T follicular helper cell (primary cell): ENCODE measurements around the gene JARID2.

Experiments
- DNase-seq: peaks from one replicate; pipeline ENCODE4 v3.0.0-alpha.2; 2020; ENCODE audit warnings: low read depth

JARID2 gene

GRCh38 chr6:15462717-15463525, 217.1 kb downstream of the JARID2 start:
- no peak for DNase-seq

GRCh38 chr6:15464211-15464725, 218.4 kb downstream of the JARID2 start:
- DNase-seq, result peak; percentile 49

GRCh38 chr6:15465212-15465611, 219.3 kb downstream of the JARID2 start:
- no peak for DNase-seq

GRCh38 chr6:15470746-15471145, 224.9 kb downstream of the JARID2 start:
- DNase-seq, result no peak

GRCh38 chr6:15472621-15473020, 226.8 kb downstream of the JARID2 start:
- no peak for DNase-seq

- no peak for DNase-seq
Measured at GRCh38 chr6:15473174-15473573, 227.3 kb downstream of the JARID2 start.

GRCh38 chr6:15473741-15474161, 227.9 kb downstream of the JARID2 start:
- no peak for DNase-seq

- DNase-seq, result no peak
Measured at GRCh38 chr6:15474196-15474595, 228.3 kb downstream of the JARID2 start.

- DNase-seq, result no peak
Measured at GRCh38 chr6:15475261-15475660, 229.4 kb downstream of the JARID2 start.

- DNase-seq, result no peak
Measured at GRCh38 chr6:15475872-15476271, 230.0 kb downstream of the JARID2 start.

GRCh38 chr6:15476631-15477380, 230.9 kb downstream of the JARID2 start:
- no peak for DNase-seq

GRCh38 chr6:15477746-15478145, 231.9 kb downstream of the JARID2 start:
- DNase-seq, result no peak

- no peak for DNase-seq
Measured at GRCh38 chr6:15479761-15480160, 233.9 kb downstream of the JARID2 start.

GRCh38 chr6:15480525-15480924, 234.7 kb downstream of the JARID2 start:
- no peak for DNase-seq

GRCh38 chr6:15481390-15482291, 235.8 kb downstream of the JARID2 start:
- DNase-seq, result no peak

- DNase-seq, result no peak
Measured at GRCh38 chr6:15483060-15483459, 237.2 kb downstream of the JARID2 start.

- no peak for DNase-seq
Measured at GRCh38 chr6:15484140-15484539, 238.3 kb downstream of the JARID2 start.

GRCh38 chr6:15484821-15485220, 239.0 kb downstream of the JARID2 start:
- no peak for DNase-seq

GRCh38 chr6:15485936-15486335, 240.1 kb downstream of the JARID2 start:
- DNase-seq, result no peak

- DNase-seq, result no peak
Measured at GRCh38 chr6:15487262-15487661, 241.4 kb downstream of the JARID2 start.

GRCh38 chr6:15489261-15489962, 243.5 kb downstream of the JARID2 start:
- no peak for DNase-seq
